ENCODE data around the gene ZRANB1. TPM values are rescaled to one million over a fixed set of nuclear protein-coding genes. Genes with fewer than 3 reads are reported as not detected.

ZRANB1 gene
- total RNA-seq, 4 donors from 2014 or later: 8.4 to 24.0 (median 16.8) TPM

- in situ Hi-C loops (cut with MboI; ENCODE audit: low pct_ligation_motif_present in 1 of 4, low pct_unique_long_range_greater_than_20kb in 1 of 4, low sequenced_read_pairs in 3 of 4): no loop called here
- no peak overlapping the region for H3K4me3 ChIP-seq
- WGBS, 2 donors (ENCODE audit: low coverage in 1 of 2): 72 to 82% methylated on average over 2 to 5 of the region's 5 CpGs
These were observed 34.1 kb downstream of the ZRANB1 start for GRCh38 chr10:124975977-124976514.

GRCh38 chr10:124977161-124977560 lies 35.2 kb downstream of the ZRANB1 start:
- intact Hi-C loops (cut with DNase I; ENCODE audit: low total_unique reads) (no loop called here), in situ Hi-C loops (cut with MboI; ENCODE audit: low pct_ligation_motif_present in 1 of 4, low pct_unique_long_range_greater_than_20kb in 1 of 4, low sequenced_read_pairs in 3 of 4) (no loop called here)
- Histone ChIP-seq H3K36me3 (peaks cover 0 to 19% (median 0%) of the 10 kb centered on the region in 4 donors), H3K27ac (no peak overlapping the region), H3K9me3 (no peaks in the 10 kb centered on the region), H3K27me3 (no peaks in the 10 kb centered on the region), H3K4me3 (no peak overlapping the region), H3K4me1 (peaks cover 0 to 6% (median 2%) of the 10 kb centered on the region in 4 donors)
- DNase-seq: no peak
- TF ChIP-seq EP300 (IDR thresholded peaks at IDR 0.05; ENCODE audit: low read depth): no peak
- TF ChIP-seq POLR2AphosphoS5 (IDR thresholded peaks at IDR 0.05): no peak
- TF ChIP-seq POLR2A (IDR thresholded peaks at IDR 0.05): no peak
- no peak for TF ChIP-seq CTCF (IDR thresholded peaks at IDR 0.05)
- 93% methylated on average over 3 of the region's 3 CpGs; no CpG with 5 or more reads in 1 of the 2 donors for WGBS, 2 donors (ENCODE audit: low coverage in 1 of 2)

More at GRCh38 chr10:124975977-124976514, 34.1 kb downstream of the ZRANB1 start:
- Histone ChIP-seq H3K27ac (no peak overlapping the region), H3K4me1 (peaks cover 0 to 11% (median 6%) of the 10 kb centered on the region in 4 donors), H3K9me3 (no peaks in the 10 kb centered on the region), H3K27me3 (no peaks in the 10 kb centered on the region), H3K36me3 (peaks cover 0 to 16% (median 0%) of the 10 kb centered on the region in 4 donors)
- TF ChIP-seq EP300 (IDR thresholded peaks at IDR 0.05; ENCODE audit: low read depth) (no peak), POLR2AphosphoS5 (IDR thresholded peaks at IDR 0.05) (no peak), POLR2A (IDR thresholded peaks at IDR 0.05) (no peak), CTCF (IDR thresholded peaks at IDR 0.05) (no peak)
- intact Hi-C loops (cut with DNase I; ENCODE audit: low total_unique reads): no loop called here
- DNase-seq: no peak

- TF ChIP-seq EP300 (IDR thresholded peaks at IDR 0.05; ENCODE audit: low read depth) (no peak), POLR2AphosphoS5 (IDR thresholded peaks at IDR 0.05) (no peak), CTCF (IDR thresholded peaks at IDR 0.05) (no peak), POLR2A (IDR thresholded peaks at IDR 0.05) (no peak)
- H3K27me3 ChIP-seq: no peaks in the 10 kb centered on the region
- no peak for DNase-seq
- no peak overlapping the region for H3K4me3 ChIP-seq
- no peak overlapping the region for H3K27ac ChIP-seq
- H3K36me3 ChIP-seq: peaks cover 0 to 25% (median 0%) of the 10 kb centered on the region in 4 donors
- no peaks in the 10 kb centered on the region for H3K9me3 ChIP-seq
- intact Hi-C loops (cut with DNase I; ENCODE audit: low total_unique reads): no loop called here
- in situ Hi-C loops (cut with MboI; ENCODE audit: low pct_ligation_motif_present in 1 of 4, low pct_unique_long_range_greater_than_20kb in 1 of 4, low sequenced_read_pairs in 3 of 4): no loop called here
- H3K4me1 ChIP-seq: peaks cover 0 to 6% (median 2%) of the 10 kb centered on the region in 4 donors
- WGBS, 2 donors (ENCODE audit: low coverage in 1 of 2): 57 to 79% methylated on average over 2 to 4 of the region's 4 CpGs
These were observed 35.9 kb downstream of the ZRANB1 start for GRCh38 chr10:124977648-124978375.

- H3K36me3 ChIP-seq: peaks cover 0 to 28% (median under 1%) of the 10 kb centered on the region in 4 donors
- peaks cover 0 to 6% (median 3%) of the 10 kb centered on the region in 4 donors for H3K4me1 ChIP-seq
- no peak overlapping the region for H3K27ac ChIP-seq
- H3K4me3 ChIP-seq: no peak overlapping the region
- in situ Hi-C loops (cut with MboI; ENCODE audit: low pct_ligation_motif_present in 1 of 4, low pct_unique_long_range_greater_than_20kb in 1 of 4, low sequenced_read_pairs in 3 of 4) (no loop called here), intact Hi-C loops (cut with DNase I; ENCODE audit: low total_unique reads) (no loop called here)
- TF ChIP-seq POLR2AphosphoS5 (IDR thresholded peaks at IDR 0.05) (no peak), EP300 (IDR thresholded peaks at IDR 0.05; ENCODE audit: low read depth) (no peak), CTCF (IDR thresholded peaks at IDR 0.05) (no peak), POLR2A (IDR thresholded peaks at IDR 0.05) (no peak)
- 93 to 98% methylated on average over 5 of the region's 5 CpGs for WGBS, 2 donors (ENCODE audit: low coverage in 1 of 2)
- no peak for DNase-seq
- H3K27me3 ChIP-seq: no peaks in the 10 kb centered on the region
- H3K9me3 ChIP-seq: no peaks in the 10 kb centered on the region
These were observed 36.4 kb downstream of the ZRANB1 start for GRCh38 chr10:124978376-124978725.

Data from transverse colon (tissue), 4 donors.